Measurements from ENCODE around the gene MINDY3.
"Not testable (repeated sequence)": the region's sequence is repeated elsewhere in the genome, so short reads cannot be mapped to it uniquely, and the experiment has no call there.

MINDY3 gene

GRCh38 chr10:15781381-15781960 is 78.8 kb downstream of the MINDY3 start:
- DNase-seq, result no peak
- H3K36me3 ChIP-seq (ENCODE audit: insufficient read depth, low read length), result peaks cover 55% of the 10 kb centered on the region

GRCh38 chr10:15780353-15781135 is 79.8 kb downstream of the MINDY3 start:
- TF ChIP-seq CTCF (IDR thresholded peaks at IDR 0.05; ENCODE audit: borderline replicate concordance, extremely low read depth, low read length, poor library complexity, severe bottlenecking) (no peak), EZH2 (IDR thresholded peaks at IDR 0.05; ENCODE audit: borderline replicate concordance, low read depth, low read length, severe bottlenecking) (no peak)
- H3K27me3 ChIP-seq (ENCODE audit: insufficient read depth, low read length, poor library complexity), result no peaks in the 10 kb centered on the region
- no peaks in the 10 kb centered on the region for H3K4me1 ChIP-seq (ENCODE audit: insufficient read depth, low read length)
- H3K27ac ChIP-seq (ENCODE audit: low read length), result no peak overlapping the region
- no peak overlapping the region for H3K4me2 ChIP-seq (ENCODE audit: insufficient read depth, low read length)
- H3K9ac ChIP-seq (ENCODE audit: low read depth, low read length), result no peak overlapping the region
- H3K4me3 ChIP-seq (ENCODE audit: low read depth in 1 of 2, low read length in 2 of 2), result no peak overlapping the region
- no peak overlapping the region for H2AFZ ChIP-seq (ENCODE audit: low read depth, low read length)
- H3K79me2 ChIP-seq (ENCODE audit: insufficient read depth, low read length), result no peaks in the 10 kb centered on the region
- H3K9me3 ChIP-seq (ENCODE audit: insufficient read depth, low read length, severe bottlenecking), result peaks cover 6% of the 10 kb centered on the region
- ATAC-seq (ENCODE audit: insufficient read depth, low read depth), result no peak
- DNase-seq, result no peak
- H4K20me1 ChIP-seq (ENCODE audit: insufficient read depth, low read length), result no peaks in the 10 kb centered on the region
- peaks cover 48% of the 10 kb centered on the region for H3K36me3 ChIP-seq (ENCODE audit: insufficient read depth, low read length)

More at GRCh38 chr10:15781381-15781960, 78.8 kb downstream of the MINDY3 start:
- H3K9ac ChIP-seq (ENCODE audit: low read depth, low read length), result no peak overlapping the region
- no peak overlapping the region for H2AFZ ChIP-seq (ENCODE audit: low read depth, low read length)
- no peaks in the 10 kb centered on the region for H3K27me3 ChIP-seq (ENCODE audit: insufficient read depth, low read length, poor library complexity)
- TF ChIP-seq CTCF (IDR thresholded peaks at IDR 0.05; ENCODE audit: borderline replicate concordance, extremely low read depth, low read length, poor library complexity, severe bottlenecking), result no peak
- TF ChIP-seq EZH2 (IDR thresholded peaks at IDR 0.05; ENCODE audit: borderline replicate concordance, low read depth, low read length, severe bottlenecking), result no peak
- ATAC-seq (ENCODE audit: insufficient read depth, low read depth), result no peak
- H4K20me1 ChIP-seq (ENCODE audit: insufficient read depth, low read length), result no peaks in the 10 kb centered on the region
- H3K9me3 ChIP-seq (ENCODE audit: insufficient read depth, low read length, severe bottlenecking), result peaks cover 6% of the 10 kb centered on the region
- no peaks in the 10 kb centered on the region for H3K4me1 ChIP-seq (ENCODE audit: insufficient read depth, low read length)
- H3K4me3 ChIP-seq (ENCODE audit: low read depth in 1 of 2, low read length in 2 of 2), result no peak overlapping the region
- H3K4me2 ChIP-seq (ENCODE audit: insufficient read depth, low read length), result no peak overlapping the region
- no peak overlapping the region for H3K27ac ChIP-seq (ENCODE audit: low read length)
- no peaks in the 10 kb centered on the region for H3K79me2 ChIP-seq (ENCODE audit: insufficient read depth, low read length)

GRCh38 chr10:15775513-15775912 is 84.8 kb downstream of the MINDY3 start:
- ATAC-seq (ENCODE audit: insufficient read depth, low read depth) (no peak), DNase-seq (no peak)
- TF ChIP-seq CTCF (IDR thresholded peaks at IDR 0.05; ENCODE audit: borderline replicate concordance, extremely low read depth, low read length, poor library complexity, severe bottlenecking), result no peak
- TF ChIP-seq EZH2 (IDR thresholded peaks at IDR 0.05; ENCODE audit: borderline replicate concordance, low read depth, low read length, severe bottlenecking), result no peak
- H4K20me1 ChIP-seq (ENCODE audit: insufficient read depth, low read length), result no peaks in the 10 kb centered on the region
- H3K27ac ChIP-seq (ENCODE audit: low read length), result no peak overlapping the region
- H2AFZ ChIP-seq (ENCODE audit: low read depth, low read length), result no peak overlapping the region
- H3K9me3 ChIP-seq (ENCODE audit: insufficient read depth, low read length, severe bottlenecking), result peaks cover 6% of the 10 kb centered on the region
- H3K9ac ChIP-seq (ENCODE audit: low read depth, low read length), result no peak overlapping the region
- H3K4me3 ChIP-seq (ENCODE audit: low read depth in 1 of 2, low read length in 2 of 2), result no peak overlapping the region
- H3K4me2 ChIP-seq (ENCODE audit: insufficient read depth, low read length), result no peak overlapping the region
- no peaks in the 10 kb centered on the region for H3K4me1 ChIP-seq (ENCODE audit: insufficient read depth, low read length)
- H3K79me2 ChIP-seq (ENCODE audit: insufficient read depth, low read length), result no peaks in the 10 kb centered on the region
- H3K36me3 ChIP-seq (ENCODE audit: insufficient read depth, low read length), result peaks cover 27% of the 10 kb centered on the region
- no peaks in the 10 kb centered on the region for H3K27me3 ChIP-seq (ENCODE audit: insufficient read depth, low read length, poor library complexity)

- H3K9ac ChIP-seq (ENCODE audit: low read depth, low read length); H3K4me2 ChIP-seq (ENCODE audit: insufficient read depth, low read length); H4K20me1 ChIP-seq (ENCODE audit: insufficient read depth, low read length); H3K9me3 ChIP-seq (ENCODE audit: insufficient read depth, low read length, severe bottlenecking); H3K27me3 ChIP-seq (ENCODE audit: insufficient read depth, low read length, poor library complexity); H3K4me1 ChIP-seq (ENCODE audit: insufficient read depth, low read length); H3K4me3 ChIP-seq (ENCODE audit: low read depth in 1 of 2, low read length in 2 of 2); H3K79me2 ChIP-seq (ENCODE audit: insufficient read depth, low read length); H2AFZ ChIP-seq (ENCODE audit: low read depth, low read length); DNase-seq; H3K27ac ChIP-seq (ENCODE audit: low read length); ATAC-seq (ENCODE audit: insufficient read depth, low read depth): not testable (repeated sequence)
- peaks cover 24% of the 10 kb centered on the region for H3K36me3 ChIP-seq (ENCODE audit: insufficient read depth, low read length)
These were observed 85.8 kb downstream of the MINDY3 start for GRCh38 chr10:15774534-15774933.
